ENCODE results near the gene ZMYND8. TPM values are rescaled to one million over a fixed set of nuclear protein-coding genes. Genes with fewer than 3 reads are reported as not detected.

Gene ZMYND8
- total RNA-seq, 6 experiments from 2014 or later, result 27.8 to 38.3 (median 34.8) TPM

DNA sequence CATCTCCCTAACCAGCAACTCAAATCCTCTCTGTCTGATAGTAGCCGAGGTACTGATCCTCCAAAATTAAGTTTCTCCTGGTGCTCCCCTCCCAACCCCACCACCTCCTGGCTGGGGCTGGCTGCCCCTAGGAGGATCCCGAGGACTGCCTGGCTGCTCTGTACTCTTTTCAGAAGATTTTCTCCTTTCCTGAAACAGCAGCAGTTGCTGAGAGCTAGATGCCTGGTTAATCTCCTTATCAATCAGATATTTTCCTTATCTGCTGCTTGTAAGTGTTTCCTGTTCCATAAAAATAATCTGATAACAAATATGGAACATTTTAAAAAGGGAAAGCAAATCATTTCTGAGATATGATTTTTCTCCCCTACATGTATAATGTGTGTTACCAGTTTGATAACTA is 52.8 kb downstream of the ZMYND8 start:
- no peak for DNase-seq
- TF ChIP-seq, protein P1, sequence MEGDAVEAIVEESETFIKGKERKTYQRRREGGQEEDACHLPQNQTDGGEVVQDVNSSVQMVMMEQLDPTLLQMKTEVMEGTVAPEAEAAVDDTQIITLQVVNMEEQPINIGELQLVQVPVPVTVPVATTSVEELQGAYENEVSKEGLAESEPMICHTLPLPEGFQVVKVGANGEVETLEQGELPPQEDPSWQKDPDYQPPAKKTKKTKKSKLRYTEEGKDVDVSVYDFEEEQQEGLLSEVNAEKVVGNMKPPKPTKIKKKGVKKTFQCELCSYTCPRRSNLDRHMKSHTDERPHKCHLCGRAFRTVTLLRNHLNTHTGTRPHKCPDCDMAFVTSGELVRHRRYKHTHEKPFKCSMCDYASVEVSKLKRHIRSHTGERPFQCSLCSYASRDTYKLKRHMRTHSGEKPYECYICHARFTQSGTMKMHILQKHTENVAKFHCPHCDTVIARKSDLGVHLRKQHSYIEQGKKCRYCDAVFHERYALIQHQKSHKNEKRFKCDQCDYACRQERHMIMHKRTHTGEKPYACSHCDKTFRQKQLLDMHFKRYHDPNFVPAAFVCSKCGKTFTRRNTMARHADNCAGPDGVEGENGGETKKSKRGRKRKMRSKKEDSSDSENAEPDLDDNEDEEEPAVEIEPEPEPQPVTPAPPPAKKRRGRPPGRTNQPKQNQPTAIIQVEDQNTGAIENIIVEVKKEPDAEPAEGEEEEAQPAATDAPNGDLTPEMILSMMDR (IDR thresholded peaks at IDR 0.05), result no peak
- H3K4me3 Mint-ChIP-seq, result no peak overlapping the region
- H3K9me3 Mint-ChIP-seq, result no peaks in the 10 kb centered on the region
- H3K27me3 Mint-ChIP-seq (ENCODE audit: insufficient read depth), result 0 out of 2 replicates have a peak, but pooled peaks cover 3% of the 10 kb centered on the region
- H3K4me1 Mint-ChIP-seq (ENCODE audit: low read depth), result peaks cover 50% of the 10 kb centered on the region
- peaks cover 30% of the 10 kb centered on the region for H3K36me3 Mint-ChIP-seq (ENCODE audit: low read depth)
- no peak overlapping the region; the same call in 1 of the 2 replicates for H3K27ac Mint-ChIP-seq

GRCh38 chr20:47300071-47300470 is 56.4 kb downstream of the ZMYND8 start:
- H3K27ac Mint-ChIP-seq, result peak overlapping the region; percentile 21
- H3K9me3 Mint-ChIP-seq, result no peaks in the 10 kb centered on the region
- peak; percentile 19 for DNase-seq
- peaks cover 48% of the 10 kb centered on the region for H3K36me3 Mint-ChIP-seq (ENCODE audit: low read depth)
- TF ChIP-seq, protein P1 (IDR thresholded peaks at IDR 0.05), result no peak
- H3K4me3 Mint-ChIP-seq, result no peak overlapping the region
- 0 out of 2 replicates have a peak, but pooled peaks cover 3% of the 10 kb centered on the region for H3K27me3 Mint-ChIP-seq (ENCODE audit: insufficient read depth)
- peaks cover 45% of the 10 kb centered on the region for H3K4me1 Mint-ChIP-seq (ENCODE audit: low read depth)

DNA sequence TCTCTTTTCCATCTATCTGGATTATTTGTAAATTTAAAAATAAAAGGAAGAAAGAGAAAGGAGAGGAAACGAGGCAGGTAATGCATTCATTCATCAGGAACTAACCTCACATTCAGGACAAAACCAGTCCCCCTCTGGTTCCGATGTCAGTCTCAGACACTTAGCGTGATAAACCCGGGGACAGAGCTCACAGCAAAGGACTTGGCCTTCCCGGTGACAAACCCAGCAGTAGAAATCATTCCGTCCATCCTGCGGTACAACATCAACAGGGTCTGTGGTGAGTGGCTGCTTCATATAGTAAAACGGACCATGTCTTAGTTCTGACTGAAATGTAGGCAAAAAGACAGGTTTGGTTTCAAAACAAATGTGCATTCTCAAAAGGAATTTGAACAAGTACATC is 57.9 kb downstream of the ZMYND8 start:
- peaks cover 62% of the 10 kb centered on the region for H3K36me3 Mint-ChIP-seq (ENCODE audit: low read depth)
- no peak for DNase-seq
- 0 out of 2 replicates have a peak, but pooled peaks cover 3% of the 10 kb centered on the region for H3K27me3 Mint-ChIP-seq (ENCODE audit: insufficient read depth)
- H3K4me3 Mint-ChIP-seq, result no peak overlapping the region
- H3K4me1 Mint-ChIP-seq (ENCODE audit: low read depth), result peaks cover 32% of the 10 kb centered on the region
- H3K9me3 Mint-ChIP-seq, result no peaks in the 10 kb centered on the region
- TF ChIP-seq, protein P1 (IDR thresholded peaks at IDR 0.05), result no peak
- no peak overlapping the region; the same call in 1 of the 2 replicates for H3K27ac Mint-ChIP-seq

- H3K4me3 Mint-ChIP-seq, result no peak overlapping the region
- H3K9me3 Mint-ChIP-seq, result no peaks in the 10 kb centered on the region
- no peak for DNase-seq
- peaks cover 27% of the 10 kb centered on the region for H3K4me1 Mint-ChIP-seq (ENCODE audit: low read depth)
- TF ChIP-seq, protein P1 (IDR thresholded peaks at IDR 0.05), result no peak
- 0 out of 2 replicates have a peak, but pooled peaks cover 3% of the 10 kb centered on the region for H3K27me3 Mint-ChIP-seq (ENCODE audit: insufficient read depth)
- no peak overlapping the region for H3K27ac Mint-ChIP-seq
- peaks cover 64% of the 10 kb centered on the region for H3K36me3 Mint-ChIP-seq (ENCODE audit: low read depth)
Observed at GRCh38 chr20:47297746-47298145, 58.8 kb downstream of the ZMYND8 start.

- no peak overlapping the region for H3K4me3 Mint-ChIP-seq
- TF ChIP-seq, protein P1 (IDR thresholded peaks at IDR 0.05), result peak; percentile 26; the same call in 1 of the 2 replicates
- H3K36me3 Mint-ChIP-seq (ENCODE audit: low read depth), result peaks cover 63% of the 10 kb centered on the region
- peaks cover 21% of the 10 kb centered on the region for H3K4me1 Mint-ChIP-seq (ENCODE audit: low read depth)
- H3K9me3 Mint-ChIP-seq, result no peaks in the 10 kb centered on the region
- no peak for DNase-seq
- 0 out of 2 replicates have a peak, but pooled peaks cover 3% of the 10 kb centered on the region for H3K27me3 Mint-ChIP-seq (ENCODE audit: insufficient read depth)
- no peak overlapping the region for H3K27ac Mint-ChIP-seq
Observed at GRCh38 chr20:47296950-47297349, 59.5 kb downstream of the ZMYND8 start.
